HG03159 (cell line): Measurements from ENCODE around the gene ABCG4.

ENCODE experiments used
- ATAC-seq: cut with Tn5 transposase; IDR thresholded peaks from one replicate; pipeline ENCODE4 v1.9.1; 2021; ENCODE audit warnings: mild to moderate bottlenecking, moderate library complexity; ENCODE audit not compliant: unreplicated experiment

ABCG4 gene

DNA sequence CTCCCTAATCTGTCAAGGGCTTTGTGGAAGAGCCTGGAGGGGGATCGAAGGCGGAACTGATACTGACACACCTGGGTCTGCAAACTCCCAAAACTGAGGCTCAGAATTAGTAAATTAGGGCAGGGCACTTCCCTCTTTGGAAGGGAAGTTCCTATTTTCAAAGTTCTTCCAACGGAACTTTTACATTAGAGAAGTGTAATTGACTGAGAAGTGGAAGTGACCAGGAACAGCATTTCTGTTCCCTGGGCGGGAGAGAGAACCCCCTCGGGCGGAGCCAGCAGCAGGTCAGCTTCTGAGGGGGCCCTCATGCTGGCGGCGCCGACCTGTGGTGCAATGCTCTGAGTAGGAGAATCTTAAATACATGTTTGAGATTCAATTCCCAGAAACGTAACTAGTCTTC, 56.2 kb downstream of the ABCG4 start:
- ATAC-seq: no peak

DNA sequence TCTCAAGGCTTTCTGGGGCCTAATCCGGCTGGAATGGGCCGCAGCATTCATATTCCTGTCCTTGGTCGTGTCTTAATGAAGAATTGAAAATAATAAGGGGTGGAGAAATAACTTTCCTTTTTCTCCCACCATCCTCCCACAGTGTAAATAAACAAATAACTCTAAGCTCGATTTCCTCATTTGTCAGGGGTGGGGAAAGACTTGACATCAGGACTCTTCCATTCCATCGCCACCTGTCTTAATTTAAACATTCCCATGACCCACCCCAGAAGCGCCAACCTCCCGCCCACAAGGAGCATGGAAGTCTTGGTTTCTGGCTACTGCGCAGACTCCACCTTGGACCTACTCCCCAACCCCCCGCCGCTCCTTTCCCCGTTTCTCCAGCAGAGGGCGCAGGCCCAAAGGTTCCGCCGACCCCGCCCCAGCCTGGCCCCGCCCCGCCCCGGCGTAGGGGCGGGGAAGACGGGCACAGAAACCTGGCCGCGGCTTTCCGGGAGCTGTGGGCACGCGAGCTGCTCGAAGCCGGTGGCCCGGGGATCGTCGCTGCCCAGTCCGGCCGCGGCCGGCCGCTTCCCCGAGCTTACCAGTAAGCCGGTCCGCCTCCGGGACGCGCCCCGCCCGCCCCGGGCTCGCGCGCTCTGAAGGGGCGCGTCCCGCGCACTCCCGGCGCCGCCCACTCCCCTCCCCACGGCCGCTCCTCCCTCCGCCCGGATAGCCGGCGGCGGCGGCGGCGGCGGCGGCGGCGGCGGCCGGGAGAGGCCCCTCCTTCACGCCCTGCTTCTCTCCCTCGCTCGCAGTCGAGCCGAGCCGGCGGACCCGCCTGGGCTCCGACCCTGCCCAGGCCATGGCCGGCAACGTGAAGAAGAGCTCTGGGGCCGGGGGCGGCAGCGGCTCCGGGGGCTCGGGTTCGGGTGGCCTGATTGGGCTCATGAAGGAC, 57.0 kb downstream of the ABCG4 start, which contains the start of gene CBL:
Gene CBL, plus strand, starts transcription at position 766 of the 937 bp plus-strand sequence. Its CDS starts 79 bp downstream, at position 845.
- ATAC-seq: peak; percentile 75

DNA sequence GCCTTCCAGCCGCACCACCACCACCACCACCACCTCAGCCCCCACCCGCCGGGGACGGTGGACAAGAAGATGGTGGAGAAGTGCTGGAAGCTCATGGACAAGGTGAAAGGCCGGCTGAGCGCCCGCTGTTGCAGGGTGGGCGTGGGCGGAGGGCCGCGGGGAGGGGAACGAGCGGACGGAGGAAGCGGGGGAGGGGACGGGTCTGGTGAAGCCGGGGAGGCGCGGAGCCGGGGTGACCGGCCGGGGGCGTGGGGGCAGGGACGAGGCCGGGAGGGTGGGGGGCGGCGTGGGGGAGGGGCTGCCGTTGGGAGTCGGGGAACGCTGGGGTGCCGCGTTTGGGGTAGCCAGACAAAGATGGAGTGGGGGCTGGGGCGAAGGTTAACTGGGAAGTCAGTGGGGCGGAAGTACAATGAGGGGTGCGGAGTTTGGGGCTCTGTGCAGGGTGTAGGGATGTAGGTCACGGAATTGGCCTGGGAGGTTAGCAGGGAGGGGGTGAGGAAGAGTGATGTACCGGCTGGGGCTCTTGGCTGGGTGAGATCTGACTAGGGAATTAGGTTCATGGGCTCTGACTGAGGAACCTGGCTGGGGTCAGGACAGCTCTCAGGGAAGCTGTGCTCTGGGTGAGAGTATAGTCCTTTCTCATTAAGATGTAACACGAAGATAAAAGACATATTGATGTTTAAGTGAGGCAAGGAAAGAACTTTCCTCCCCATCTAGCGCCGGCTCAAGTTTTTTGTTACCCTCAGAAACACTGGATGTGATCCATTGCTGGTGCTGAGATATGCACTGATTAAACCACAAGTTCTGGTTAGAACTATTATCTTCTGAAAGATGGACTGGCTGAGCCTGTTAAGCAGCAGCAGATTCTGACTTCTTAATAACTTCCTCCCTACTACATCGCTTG, 57.9 kb downstream of the ABCG4 start:
- ATAC-seq: peak; percentile 28

DNA sequence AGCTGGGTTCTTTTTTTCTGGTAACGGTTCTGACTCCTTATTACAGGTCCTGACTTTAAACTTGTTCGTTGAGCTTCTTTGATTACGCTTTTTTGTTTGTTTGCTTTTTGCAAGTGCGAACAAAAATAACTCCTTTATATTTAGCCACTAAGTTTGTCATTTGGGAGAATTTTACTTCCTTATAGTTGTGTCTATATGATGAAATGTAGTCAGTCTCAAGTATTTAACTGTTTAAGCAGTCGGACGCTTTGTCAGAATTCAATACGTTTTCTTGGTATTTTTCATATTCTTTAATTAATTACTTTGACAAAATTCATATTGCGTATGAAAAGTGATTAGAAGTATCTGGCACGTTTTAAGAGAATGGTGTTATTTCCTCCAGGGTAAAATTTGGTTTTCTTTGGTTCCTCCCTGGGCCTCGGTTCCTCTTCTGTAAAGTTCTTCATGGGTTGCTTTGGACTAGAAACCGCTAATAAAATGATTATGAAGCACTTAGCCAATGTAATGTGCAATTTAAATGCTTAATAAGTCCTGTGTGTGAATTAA, 58.6 kb downstream of the ABCG4 start:
- no peak for ATAC-seq

DNA sequence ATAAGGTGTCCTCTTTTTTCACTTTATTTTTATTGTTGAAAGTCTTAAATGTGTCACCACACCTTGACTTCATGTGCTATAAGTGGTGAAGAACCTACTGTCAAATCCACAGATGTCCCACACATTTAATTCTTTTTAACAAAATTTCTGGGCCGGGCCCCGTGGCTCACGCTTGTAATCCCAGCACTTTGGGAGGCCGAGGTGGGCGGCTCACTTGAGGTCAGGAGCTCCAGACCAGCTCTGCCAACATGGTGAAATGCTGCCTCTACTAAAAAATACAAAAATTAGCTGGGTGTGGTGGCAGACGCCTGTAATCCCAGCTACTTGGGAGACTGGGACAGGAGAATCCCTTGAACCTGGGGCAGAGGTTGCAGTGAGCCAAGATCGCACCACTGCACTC, 60.3 kb downstream of the ABCG4 start:
- no peak for ATAC-seq

DNA sequence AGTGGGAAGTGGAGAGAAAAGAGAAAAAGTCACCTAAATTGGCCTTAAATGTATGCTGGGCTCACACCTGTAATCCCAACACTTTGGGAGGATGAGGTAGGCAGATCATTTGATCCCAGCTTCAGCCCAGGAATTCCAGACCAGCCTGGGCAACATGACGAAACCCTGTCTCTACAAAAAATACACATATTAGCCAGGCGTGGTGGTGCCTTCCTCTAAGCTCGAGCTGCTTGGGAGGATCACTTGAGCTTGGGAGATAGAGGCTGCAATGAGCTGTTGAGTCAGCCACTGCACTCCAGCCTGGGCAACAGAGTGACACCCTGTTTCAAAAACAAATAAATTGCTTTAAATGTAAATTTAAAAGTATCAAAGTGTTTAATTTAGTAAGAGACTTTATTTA, 61.2 kb downstream of the ABCG4 start:
- ATAC-seq: no peak
